Esophagus muscularis mucosa (tissue), 4 donors: ENCODE results near the gene PRKN. TPM values are rescaled to one million over a fixed set of nuclear protein-coding genes. Genes with fewer than 3 reads are reported as not detected.

ENCODE experiments used
- DNase-seq: peaks from one replicate; pipeline ENCODE4 v3.0.0-alpha.2; 2017; ENCODE audit errors: extremely low spot score
- H3K27ac ChIP-seq, 4 donors: fragments of 200-600 bp; sonication (generic); replicated peaks in 1 of 4; 1 replicate in 3 of 4; 2 replicates in 1 of 4; pipeline ENCODE4 v1.5.1; 2016 to 2019; ENCODE audit warnings: mild to moderate bottlenecking in 1 of 4
- H3K27me3 ChIP-seq, 4 donors: fragments of 200-600 bp; sonication (generic); one replicate each; pipeline versions ENCODE4 v1.5.1 to v1.6.0; 2016 to 2019
- H3K36me3 ChIP-seq, 4 donors: fragments of 200-600 bp; sonication (generic); one replicate each; pipeline ENCODE4 v1.5.1; 2016 to 2019
- H3K4me1 ChIP-seq, 4 donors: fragments of 200-600 bp; sonication (generic); one replicate each; pipeline ENCODE4 v1.5.1; 2016 to 2019
- H3K4me3 ChIP-seq, 4 donors: fragments of 200-600 bp; sonication (generic); 1 replicate in 2 of 4; 2 replicates in 2 of 4; pipeline ENCODE4 v1.5.1; 2016 to 2019; ENCODE audit warnings: mild to moderate bottlenecking in 4 of 4, moderate library complexity in 1 of 4
- H3K9me3 ChIP-seq, 4 donors: fragments of 200-600 bp; sonication (generic); 1 replicate in 3 of 4; 2 replicates in 1 of 4; pipeline ENCODE4 v1.5.1; 2016 to 2019
- CTCF ChIP-seq, 3 experiments: fragments of 200-600 bp in 2 of 3; fragments of 450-650 bp in 1 of 3; sonication (generic) in 2 of 3; IDR thresholded peaks; one replicate each; pipeline ENCODE4 v1.5.1; 2017 to 2019; ENCODE audit warnings: antibody characterized with exemption in 3 of 3, mild to moderate bottlenecking in 2 of 3, moderate library complexity in 1 of 3
- EP300 ChIP-seq: sonication (generic); formaldehyde crosslinking; IDR thresholded peaks from one replicate; pipeline ENCODE4 v1.6.1; 2017; ENCODE audit warnings: antibody characterized with exemption
- POLR2A ChIP-seq: fragments of 450-650 bp; IDR thresholded peaks from one replicate; pipeline ENCODE4 v1.6.1; 2017; ENCODE audit warnings: antibody characterized with exemption, moderate library complexity, mild to moderate bottlenecking, low read depth
- POLR2AphosphoS5 ChIP-seq, 2 donors: sonication (generic); formaldehyde crosslinking; IDR thresholded peaks; one replicate each; pipeline ENCODE4 v1.6.1; 2017; ENCODE audit warnings: antibody characterized with exemption in 2 of 2
- WGBS: methylation state at CpG from one replicate; pipeline ENCODE4 v1.1.5; 2018; 5-methylcytosine and 5-hydroxymethylcytosine counted together
- intact Hi-C: fragments of 100-400 bp; cut with DNase I; formaldehyde crosslinking; loops from one replicate; pipeline ENCODE4 v1.15.1; 2023
- total RNA-seq, 4 donors: library from RNA; depleted of rRNA; stranded (reverse); fragments of >200 nt; gene quantifications; one replicate each; pipeline versions ENCODE4 v1.1.0 to v1.2.1, GENCODE V29; 2016

PRKN gene
- total RNA-seq, 4 donors from 2014 or later = 9.6 to 14.5 (median 10.8) TPM

- peak; percentile 87 for DNase-seq
- Histone ChIP-seq H3K4me1 (peaks cover 0 to 5% (median 1%) of the 10 kb centered on the region in 4 donors), H3K36me3 (no peaks in the 10 kb centered on the region), H3K27me3 (no peaks in the 10 kb centered on the region), H3K4me3 (no peak overlapping the region), H3K27ac (no peak overlapping the region), H3K9me3 (no peaks in the 10 kb centered on the region)
- intact Hi-C loops = no loop called here
- WGBS = 84% methylated on average over 7 of the region's 7 CpGs
- no peak for TF ChIP-seq POLR2A
- no peak for TF ChIP-seq POLR2AphosphoS5 (IDR thresholded peaks at IDR 0.05)
- no peak for TF ChIP-seq CTCF (IDR thresholded peaks at IDR 0.05)
- no peak for TF ChIP-seq EP300
These were observed 610.6 kb downstream of the PRKN start for GRCh38 chr6:162116902-162117525.

- Histone ChIP-seq H3K4me1 (no peaks in the 10 kb centered on the region), H3K27me3 (no peaks in the 10 kb centered on the region), H3K4me3 (no peak overlapping the region), H3K36me3 (no peaks in the 10 kb centered on the region), H3K27ac (no peak overlapping the region), H3K9me3 (no peaks in the 10 kb centered on the region)
- intact Hi-C loops = no loop called here
- DNase-seq = no peak
- WGBS = 93% methylated on average over 2 of the region's 2 CpGs
- TF ChIP-seq CTCF (IDR thresholded peaks at IDR 0.05) = no peak
- TF ChIP-seq EP300 = no peak
These were observed 618.0 kb downstream of the PRKN start for GRCh38 chr6:162109480-162110050.

- Histone ChIP-seq H3K36me3 (no peaks in the 10 kb centered on the region), H3K9me3 (no peaks in the 10 kb centered on the region), H3K4me1 (no peaks in the 10 kb centered on the region), H3K27ac (no peak overlapping the region), H3K4me3 (no peak overlapping the region), H3K27me3 (no peaks in the 10 kb centered on the region)
- DNase-seq = no peak
- WGBS = 94% methylated on average over 3 of the region's 3 CpGs
- TF ChIP-seq CTCF (IDR thresholded peaks at IDR 0.05) (no peak), POLR2AphosphoS5 (IDR thresholded peaks at IDR 0.05) (no peak), EP300 (no peak), POLR2A (no peak)
- intact Hi-C loops = no loop called here
These were observed 619.5 kb downstream of the PRKN start for GRCh38 chr6:162108041-162108440.

- no peaks in the 10 kb centered on the region for H3K36me3 ChIP-seq
- H3K27ac ChIP-seq = no peak overlapping the region
- no peaks in the 10 kb centered on the region for H3K27me3 ChIP-seq
- H3K4me1 ChIP-seq = no peaks in the 10 kb centered on the region
- no peak for DNase-seq
- intact Hi-C loops = no loop called here
- no peaks in the 10 kb centered on the region for H3K9me3 ChIP-seq
- 85% methylated on average over 5 of the region's 5 CpGs for WGBS
- H3K4me3 ChIP-seq = no peak overlapping the region
- no peak for TF ChIP-seq CTCF (IDR thresholded peaks at IDR 0.05)
- no peak for TF ChIP-seq POLR2AphosphoS5 (IDR thresholded peaks at IDR 0.05)
- no peak for TF ChIP-seq EP300
- no peak for TF ChIP-seq POLR2A
These were observed 627.5 kb downstream of the PRKN start for GRCh38 chr6:162100096-162100495.

GRCh38 chr6:162099685-162100084 lies 627.9 kb downstream of the PRKN start:
- no peaks in the 10 kb centered on the region for H3K9me3 ChIP-seq
- H3K36me3 ChIP-seq = no peaks in the 10 kb centered on the region
- no peak overlapping the region for H3K27ac ChIP-seq
- H3K4me1 ChIP-seq = no peaks in the 10 kb centered on the region
- TF ChIP-seq EP300 (no peak), CTCF (IDR thresholded peaks at IDR 0.05) (no peak), POLR2AphosphoS5 (IDR thresholded peaks at IDR 0.05) (no peak), POLR2A (no peak)
- no peaks in the 10 kb centered on the region for H3K27me3 ChIP-seq
- no peak overlapping the region for H3K4me3 ChIP-seq
- DNase-seq = no peak
- WGBS = 86% methylated on average over 5 of the region's 5 CpGs
- intact Hi-C loops = no loop called here
